Lower lobe of right lung (tissue), 2 donors: ENCODE results near the gene EPS15. TPM values are rescaled to one million over a fixed set of nuclear protein-coding genes. Genes with fewer than 3 reads are reported as not detected.

Source experiments
- ATAC-seq, 2 donors: fragments of 200-7000 bp; cut with Tn5 transposase; one replicate each; pipeline ENCODE4 v1.9.1; 2020 to 2022; ENCODE audit warnings: mild to moderate bottlenecking in 2 of 2, moderate library complexity in 2 of 2
- DNase-seq: peaks from one replicate; pipeline ENCODE4 v3.0.0-alpha.2; 2020
- H3K27ac ChIP-seq: fragments of 200-600 bp; one replicate; pipeline ENCODE4 v1.8.0; 2022
- H3K27me3 ChIP-seq: fragments of 200-600 bp; one replicate; pipeline ENCODE4 v1.8.0; 2022; ENCODE audit warnings: low read depth
- H3K36me3 ChIP-seq: fragments of 200-600 bp; one replicate; pipeline ENCODE4 v1.8.0; 2022; ENCODE audit warnings: mild to moderate bottlenecking
- H3K4me1 ChIP-seq: fragments of 200-600 bp; one replicate; pipeline ENCODE4 v1.8.0; 2022
- H3K4me3 ChIP-seq: fragments of 200-600 bp; one replicate; pipeline ENCODE4 v1.8.0; 2022; ENCODE audit warnings: mild to moderate bottlenecking
- H3K9me3 ChIP-seq: fragments of 200-600 bp; one replicate; pipeline ENCODE4 v1.8.0; 2022
- CTCF ChIP-seq: fragments of 200-600 bp; IDR thresholded peaks from one replicate; pipeline ENCODE4 v1.8.0; 2022; ENCODE audit warnings: antibody characterized with exemption, mild to moderate bottlenecking
- intact Hi-C: fragments of 100-400 bp; cut with DNase I; formaldehyde crosslinking; loops from one replicate; pipeline ENCODE4 v1.11.0; 2022
- total RNA-seq: library from RNA; stranded (reverse); fragmentation: NEBNext Ultra II Directional; extraction: Animal tissue kit (Norgen Biotek cat#: 25700); gene quantifications from one replicate; pipeline ENCODE4 v1.2.1, GENCODE V29; 2021
- donor health status: DM: no; HTN: yes; CAD: no; lungs with severe emphysema.

Gene EPS15
- total RNA-seq, 1 donor from 2014 or later: 90.2 TPM

GRCh38 chr1:51349862-51350261, 169.2 kb downstream of the EPS15 start:
- TF ChIP-seq CTCF: no peak
- H3K27ac ChIP-seq: no peak overlapping the region
- H3K36me3 ChIP-seq: peaks cover 17% of the 10 kb centered on the region
- H3K4me3 ChIP-seq: no peak overlapping the region
- peaks cover 9% of the 10 kb centered on the region for H3K27me3 ChIP-seq
- intact Hi-C loops: no loop called here
- no peak for DNase-seq
- no peak for ATAC-seq
- H3K9me3 ChIP-seq: no peaks in the 10 kb centered on the region
- H3K4me1 ChIP-seq: no peaks in the 10 kb centered on the region

GRCh38 chr1:51348147-51348527, 170.9 kb downstream of the EPS15 start:
- ATAC-seq: no peak
- Histone ChIP-seq H3K4me1 (peaks cover 6% of the 10 kb centered on the region), H3K36me3 (peaks cover under 1% of the 10 kb centered on the region), H3K27me3 (peaks cover 27% of the 10 kb centered on the region), H3K9me3 (no peaks in the 10 kb centered on the region), H3K27ac (no peak overlapping the region), H3K4me3 (no peak overlapping the region)
- DNase-seq: no peak
- intact Hi-C loops: no loop called here
- no peak for TF ChIP-seq CTCF

GRCh38 chr1:51347398-51348146, 171.5 kb downstream of the EPS15 start:
- ATAC-seq (no peak), DNase-seq (no peak)
- intact Hi-C loops: no loop called here
- Histone ChIP-seq H3K4me3 (no peak overlapping the region), H3K27me3 (peaks cover 29% of the 10 kb centered on the region), H3K36me3 (no peaks in the 10 kb centered on the region), H3K9me3 (no peaks in the 10 kb centered on the region), H3K4me1 (peaks cover 6% of the 10 kb centered on the region), H3K27ac (no peak overlapping the region)
- no peak for TF ChIP-seq CTCF

GRCh38 chr1:51346086-51346942, 172.8 kb downstream of the EPS15 start:
- peaks cover 6% of the 10 kb centered on the region for H3K4me1 ChIP-seq
- intact Hi-C loops: no loop called here
- H3K27me3 ChIP-seq: peaks cover 31% of the 10 kb centered on the region
- H3K9me3 ChIP-seq: no peaks in the 10 kb centered on the region
- no peak overlapping the region for H3K4me3 ChIP-seq
- H3K27ac ChIP-seq: no peak overlapping the region
- no peak for TF ChIP-seq CTCF
- ATAC-seq (no peak), DNase-seq (no peak)
- H3K36me3 ChIP-seq: no peaks in the 10 kb centered on the region

- no peaks in the 10 kb centered on the region for H3K36me3 ChIP-seq
- no peaks in the 10 kb centered on the region for H3K9me3 ChIP-seq
- H3K4me1 ChIP-seq: peaks cover 6% of the 10 kb centered on the region
- ATAC-seq (peak; percentile 3 to 6), DNase-seq (no peak)
- H3K27me3 ChIP-seq: peaks cover 31% of the 10 kb centered on the region
- no peak overlapping the region for H3K4me3 ChIP-seq
- intact Hi-C loops: no loop called here
- no peak for TF ChIP-seq CTCF
- H3K27ac ChIP-seq: no peak overlapping the region
Measured at GRCh38 chr1:51345300-51345687, 173.8 kb downstream of the EPS15 start.
